HEK293 (cell line): ENCODE results near the gene LETM1.

Source experiments
- TF ChIP-seq, protein P1 (sequence below): fragments of 450-650 bp; formaldehyde crosslinking; IDR thresholded peaks from 2 replicates; pipeline ENCODE4 v1.5.1; 2016; ENCODE audit warnings: missing biosample characterization, missing genetic modification characterization
- TF ChIP-seq, protein P2 (sequence below): fragments of 450-650 bp; formaldehyde crosslinking; IDR thresholded peaks from 2 replicates; pipeline ENCODE4 v1.5.1; 2016; ENCODE audit warnings: missing biosample characterization, missing genetic modification characterization

DNA sequence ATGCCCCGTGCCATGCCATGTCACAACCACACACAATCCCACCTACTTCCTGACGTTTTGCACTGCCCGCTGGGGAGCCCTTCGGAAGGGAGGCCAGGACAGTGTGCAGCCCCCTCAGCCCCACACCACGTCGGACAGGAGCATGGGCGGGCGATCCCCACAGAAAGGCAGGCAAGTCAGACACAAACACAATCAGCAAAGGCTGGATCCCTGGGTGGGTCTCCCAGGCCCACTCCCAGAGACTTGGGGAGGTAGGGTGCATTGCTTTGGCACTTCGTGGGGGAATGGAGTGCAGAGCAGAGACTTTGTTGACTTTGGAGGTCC is 14.1 kb downstream of the LETM1 start:
- TF ChIP-seq, protein P1, sequence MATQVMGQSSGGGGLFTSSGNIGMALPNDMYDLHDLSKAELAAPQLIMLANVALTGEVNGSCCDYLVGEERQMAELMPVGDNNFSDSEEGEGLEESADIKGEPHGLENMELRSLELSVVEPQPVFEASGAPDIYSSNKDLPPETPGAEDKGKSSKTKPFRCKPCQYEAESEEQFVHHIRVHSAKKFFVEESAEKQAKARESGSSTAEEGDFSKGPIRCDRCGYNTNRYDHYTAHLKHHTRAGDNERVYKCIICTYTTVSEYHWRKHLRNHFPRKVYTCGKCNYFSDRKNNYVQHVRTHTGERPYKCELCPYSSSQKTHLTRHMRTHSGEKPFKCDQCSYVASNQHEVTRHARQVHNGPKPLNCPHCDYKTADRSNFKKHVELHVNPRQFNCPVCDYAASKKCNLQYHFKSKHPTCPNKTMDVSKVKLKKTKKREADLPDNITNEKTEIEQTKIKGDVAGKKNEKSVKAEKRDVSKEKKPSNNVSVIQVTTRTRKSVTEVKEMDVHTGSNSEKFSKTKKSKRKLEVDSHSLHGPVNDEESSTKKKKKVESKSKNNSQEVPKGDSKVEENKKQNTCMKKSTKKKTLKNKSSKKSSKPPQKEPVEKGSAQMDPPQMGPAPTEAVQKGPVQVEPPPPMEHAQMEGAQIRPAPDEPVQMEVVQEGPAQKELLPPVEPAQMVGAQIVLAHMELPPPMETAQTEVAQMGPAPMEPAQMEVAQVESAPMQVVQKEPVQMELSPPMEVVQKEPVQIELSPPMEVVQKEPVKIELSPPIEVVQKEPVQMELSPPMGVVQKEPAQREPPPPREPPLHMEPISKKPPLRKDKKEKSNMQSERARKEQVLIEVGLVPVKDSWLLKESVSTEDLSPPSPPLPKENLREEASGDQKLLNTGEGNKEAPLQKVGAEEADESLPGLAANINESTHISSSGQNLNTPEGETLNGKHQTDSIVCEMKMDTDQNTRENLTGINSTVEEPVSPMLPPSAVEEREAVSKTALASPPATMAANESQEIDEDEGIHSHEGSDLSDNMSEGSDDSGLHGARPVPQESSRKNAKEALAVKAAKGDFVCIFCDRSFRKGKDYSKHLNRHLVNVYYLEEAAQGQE = no peak
- TF ChIP-seq, protein P2, sequence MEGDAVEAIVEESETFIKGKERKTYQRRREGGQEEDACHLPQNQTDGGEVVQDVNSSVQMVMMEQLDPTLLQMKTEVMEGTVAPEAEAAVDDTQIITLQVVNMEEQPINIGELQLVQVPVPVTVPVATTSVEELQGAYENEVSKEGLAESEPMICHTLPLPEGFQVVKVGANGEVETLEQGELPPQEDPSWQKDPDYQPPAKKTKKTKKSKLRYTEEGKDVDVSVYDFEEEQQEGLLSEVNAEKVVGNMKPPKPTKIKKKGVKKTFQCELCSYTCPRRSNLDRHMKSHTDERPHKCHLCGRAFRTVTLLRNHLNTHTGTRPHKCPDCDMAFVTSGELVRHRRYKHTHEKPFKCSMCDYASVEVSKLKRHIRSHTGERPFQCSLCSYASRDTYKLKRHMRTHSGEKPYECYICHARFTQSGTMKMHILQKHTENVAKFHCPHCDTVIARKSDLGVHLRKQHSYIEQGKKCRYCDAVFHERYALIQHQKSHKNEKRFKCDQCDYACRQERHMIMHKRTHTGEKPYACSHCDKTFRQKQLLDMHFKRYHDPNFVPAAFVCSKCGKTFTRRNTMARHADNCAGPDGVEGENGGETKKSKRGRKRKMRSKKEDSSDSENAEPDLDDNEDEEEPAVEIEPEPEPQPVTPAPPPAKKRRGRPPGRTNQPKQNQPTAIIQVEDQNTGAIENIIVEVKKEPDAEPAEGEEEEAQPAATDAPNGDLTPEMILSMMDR (tag by site-specific recombination) = no peak
